ENCODE measurements around the gene TMEM14B.

Gene TMEM14B

DNA sequence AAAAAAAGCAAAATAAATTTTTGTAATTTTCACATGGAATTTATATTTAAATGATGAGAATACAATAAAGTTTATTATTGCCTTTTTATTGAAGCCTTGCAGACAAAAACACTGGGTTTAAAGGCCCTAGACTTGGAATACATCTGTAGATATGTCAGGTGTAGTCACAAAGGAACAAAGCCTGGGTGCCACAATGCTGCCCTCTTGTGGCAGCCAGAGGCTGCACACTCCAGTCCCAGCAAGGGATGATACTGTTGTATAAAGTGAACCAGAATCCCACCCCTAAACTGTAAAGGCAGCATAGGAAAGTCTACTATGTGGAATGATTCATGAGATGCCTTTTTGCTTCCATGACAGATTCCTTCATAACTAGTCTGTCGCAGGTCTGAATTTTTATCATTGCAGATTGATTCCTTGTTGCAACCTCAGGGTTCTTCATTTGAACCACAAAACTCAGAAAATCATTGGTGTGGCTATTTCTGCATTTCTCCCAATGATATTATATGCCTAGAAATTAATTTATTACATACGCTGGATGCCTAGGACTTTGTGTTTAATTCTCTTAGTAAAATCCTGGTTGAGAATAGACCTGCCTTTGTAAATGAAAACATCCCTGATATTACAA lies 53.7 kb downstream of the TMEM14B start:
- in situ Hi-C loops (cut with HindIII; ENCODE audit: low pct_unique_long_range_greater_than_20kb, low sequenced_read_pairs), result no loop called here
- TF ChIP-seq JUND (IDR thresholded peaks at IDR 0.05; ENCODE audit: low read depth), result no peak
- DNase-seq (ENCODE audit: low read depth in 1 of 2, low spot score in 1 of 2), result peak; percentile 68 to 69
